Measurements from ENCODE around the gene DCAF4. TPM values are rescaled to one million over a fixed set of nuclear protein-coding genes. Genes with fewer than 3 reads are reported as not detected.

DCAF4 gene
- total RNA-seq, 3 donors from 2014 or later: 19.8 to 49.5 (median 36.1) TPM

DNA sequence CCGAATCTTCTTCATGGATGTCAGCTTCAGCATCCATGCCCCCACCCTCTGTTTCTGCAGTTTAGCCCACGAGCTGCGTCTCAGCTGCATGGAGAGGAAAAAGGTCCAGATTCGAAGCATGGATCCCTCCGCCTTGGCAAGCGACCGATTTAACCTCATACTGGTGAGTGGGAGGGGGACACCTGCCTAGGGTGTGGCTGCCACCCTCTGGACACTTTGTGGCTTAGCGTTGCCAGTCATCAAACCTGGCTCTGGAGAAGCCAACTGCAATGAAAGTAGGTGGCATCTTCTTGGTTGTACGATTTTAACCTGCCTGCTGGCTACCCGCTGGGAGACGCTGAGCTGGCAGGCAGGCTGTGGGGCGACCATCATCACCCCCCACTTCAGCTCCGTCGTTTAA is 16.7 kb downstream of the DCAF4 start:
- no peak for DNase-seq (ENCODE audit: low spot score in 2 of 2)

DNA sequence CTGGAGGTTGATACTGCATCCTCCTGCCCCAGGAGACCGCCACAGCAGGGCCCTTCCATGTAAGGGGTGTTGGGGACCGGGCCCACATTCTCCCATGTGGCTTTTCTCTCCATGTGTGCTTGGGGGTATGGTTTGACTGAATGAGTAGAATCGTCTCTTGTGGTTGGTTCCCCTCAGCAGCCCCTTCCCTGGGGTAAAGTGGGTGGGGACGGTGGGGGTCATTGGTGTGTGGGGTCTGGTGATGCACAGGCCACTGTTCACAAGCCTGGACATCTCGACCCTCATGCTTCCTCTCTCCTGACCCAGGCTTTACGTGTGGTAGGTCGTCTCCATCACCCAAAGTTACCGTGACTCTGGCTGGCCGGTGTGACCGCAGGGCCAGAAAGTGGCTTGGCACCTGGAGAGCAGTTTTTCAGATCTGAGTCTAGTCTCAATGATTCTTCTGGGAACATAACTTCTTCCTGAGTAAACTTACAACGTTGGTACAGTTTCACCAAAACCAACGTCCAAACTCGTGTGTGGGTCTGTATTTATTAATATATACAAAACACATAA is 17.7 kb downstream of the DCAF4 start:
- H3K9me3 ChIP-seq: no peaks in the 10 kb centered on the region
- no peaks in the 10 kb centered on the region for H3K27me3 ChIP-seq
- no peak for TF ChIP-seq POLR2A (IDR thresholded peaks at IDR 0.05)
- TF ChIP-seq POLR2AphosphoS5 (IDR thresholded peaks at IDR 0.05): no peak
- TF ChIP-seq, protein P1, sequence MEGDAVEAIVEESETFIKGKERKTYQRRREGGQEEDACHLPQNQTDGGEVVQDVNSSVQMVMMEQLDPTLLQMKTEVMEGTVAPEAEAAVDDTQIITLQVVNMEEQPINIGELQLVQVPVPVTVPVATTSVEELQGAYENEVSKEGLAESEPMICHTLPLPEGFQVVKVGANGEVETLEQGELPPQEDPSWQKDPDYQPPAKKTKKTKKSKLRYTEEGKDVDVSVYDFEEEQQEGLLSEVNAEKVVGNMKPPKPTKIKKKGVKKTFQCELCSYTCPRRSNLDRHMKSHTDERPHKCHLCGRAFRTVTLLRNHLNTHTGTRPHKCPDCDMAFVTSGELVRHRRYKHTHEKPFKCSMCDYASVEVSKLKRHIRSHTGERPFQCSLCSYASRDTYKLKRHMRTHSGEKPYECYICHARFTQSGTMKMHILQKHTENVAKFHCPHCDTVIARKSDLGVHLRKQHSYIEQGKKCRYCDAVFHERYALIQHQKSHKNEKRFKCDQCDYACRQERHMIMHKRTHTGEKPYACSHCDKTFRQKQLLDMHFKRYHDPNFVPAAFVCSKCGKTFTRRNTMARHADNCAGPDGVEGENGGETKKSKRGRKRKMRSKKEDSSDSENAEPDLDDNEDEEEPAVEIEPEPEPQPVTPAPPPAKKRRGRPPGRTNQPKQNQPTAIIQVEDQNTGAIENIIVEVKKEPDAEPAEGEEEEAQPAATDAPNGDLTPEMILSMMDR (IDR thresholded peaks at IDR 0.05): no peak
- intact Hi-C loops (cut with DNase I; ENCODE audit: low total_unique reads): no loop called here
- no peaks in the 10 kb centered on the region for H3K4me1 ChIP-seq
- no peak overlapping the region for H3K4me3 ChIP-seq
- no peak for DNase-seq (ENCODE audit: low spot score in 2 of 2)
- no peak overlapping the region for H3K27ac ChIP-seq
- no peaks in the 10 kb centered on the region for H3K36me3 ChIP-seq

More for the DNA sequence above, 16.7 kb downstream of the DCAF4 start:
- intact Hi-C loops (cut with DNase I; ENCODE audit: low total_unique reads): no loop called here
- H3K4me3 ChIP-seq: no peak overlapping the region
- H3K27ac ChIP-seq: no peak overlapping the region
- H3K9me3 ChIP-seq: no peaks in the 10 kb centered on the region
- H3K4me1 ChIP-seq: no peaks in the 10 kb centered on the region
- no peaks in the 10 kb centered on the region for H3K36me3 ChIP-seq
- H3K27me3 ChIP-seq: no peaks in the 10 kb centered on the region
- no peak for TF ChIP-seq POLR2A (IDR thresholded peaks at IDR 0.05)
- no peak for TF ChIP-seq POLR2AphosphoS5 (IDR thresholded peaks at IDR 0.05)
- TF ChIP-seq, protein P1 (IDR thresholded peaks at IDR 0.05): no peak

DNA sequence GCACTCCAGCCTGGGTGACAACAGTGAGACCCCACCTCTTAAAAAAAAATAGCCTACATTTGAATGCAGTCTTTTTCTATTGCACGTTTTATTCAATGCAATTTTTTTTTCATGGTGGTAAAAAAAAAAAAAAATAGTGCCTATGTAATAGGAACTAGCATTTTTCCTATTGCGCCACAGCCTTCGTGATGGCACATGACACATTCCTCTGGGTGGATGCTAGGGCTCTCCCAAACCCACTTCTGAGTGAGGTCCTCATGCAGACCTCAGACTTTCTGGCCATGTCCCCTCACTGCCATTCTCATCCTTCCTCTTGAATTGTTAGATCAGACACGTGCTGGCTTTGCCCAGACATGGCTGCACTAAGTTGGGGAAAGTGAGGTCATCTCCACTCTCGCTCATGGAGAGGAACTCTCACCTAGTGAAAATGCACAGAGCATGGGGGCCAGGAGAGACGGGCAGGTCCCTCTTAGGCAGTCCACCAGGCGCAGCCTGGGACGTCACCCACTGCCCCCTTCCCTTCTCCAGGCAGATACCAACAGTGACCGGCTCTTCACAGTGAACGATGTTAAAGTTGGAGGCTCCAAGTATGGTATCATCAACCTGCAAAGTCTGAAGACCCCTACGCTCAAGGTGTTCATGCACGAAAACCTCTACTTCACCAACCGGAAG is 19.2 kb downstream of the DCAF4 start:
- no peak overlapping the region for H3K4me3 ChIP-seq
- no peak for DNase-seq (ENCODE audit: low spot score in 2 of 2)
- intact Hi-C loops (cut with DNase I; ENCODE audit: low total_unique reads): no loop called here
- TF ChIP-seq POLR2AphosphoS5 (IDR thresholded peaks at IDR 0.05) (no peak), POLR2A (IDR thresholded peaks at IDR 0.05) (no peak)
- TF ChIP-seq, protein P1 (IDR thresholded peaks at IDR 0.05): no peak
- H3K27me3 ChIP-seq: no peaks in the 10 kb centered on the region
- H3K36me3 ChIP-seq: no peaks in the 10 kb centered on the region
- no peak overlapping the region for H3K27ac ChIP-seq
- H3K4me1 ChIP-seq: no peaks in the 10 kb centered on the region
- no peaks in the 10 kb centered on the region for H3K9me3 ChIP-seq

DNA sequence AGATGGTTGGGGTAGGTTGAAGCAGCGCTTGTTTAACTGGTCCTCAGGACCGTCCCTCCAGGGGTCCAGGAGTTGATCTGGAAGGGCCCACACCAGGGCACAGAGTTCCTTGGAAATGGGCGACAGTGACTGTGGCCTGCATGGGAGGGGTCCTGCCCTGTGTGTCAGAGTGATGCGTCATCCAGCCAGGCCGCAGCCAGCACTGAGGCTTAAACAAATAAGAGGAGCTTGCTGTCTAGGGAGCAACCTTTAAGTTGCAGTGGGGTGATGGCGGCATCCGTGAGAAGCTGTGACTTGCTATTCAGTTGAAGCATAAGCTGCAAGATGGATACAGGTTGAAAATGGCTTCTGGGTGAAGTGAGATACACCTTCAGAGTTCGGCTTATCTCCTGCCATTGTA is 20.2 kb downstream of the DCAF4 start:
- Histone ChIP-seq H3K9me3 (no peaks in the 10 kb centered on the region), H3K27ac (no peak overlapping the region), H3K36me3 (no peaks in the 10 kb centered on the region), H3K27me3 (no peaks in the 10 kb centered on the region), H3K4me3 (no peak overlapping the region), H3K4me1 (no peaks in the 10 kb centered on the region)
- no peak for TF ChIP-seq POLR2A (IDR thresholded peaks at IDR 0.05)
- TF ChIP-seq POLR2AphosphoS5 (IDR thresholded peaks at IDR 0.05): no peak
- TF ChIP-seq, protein P1 (IDR thresholded peaks at IDR 0.05): no peak
- intact Hi-C loops (cut with DNase I; ENCODE audit: low total_unique reads): no loop called here
- no peak for DNase-seq (ENCODE audit: low spot score in 2 of 2)

DNA sequence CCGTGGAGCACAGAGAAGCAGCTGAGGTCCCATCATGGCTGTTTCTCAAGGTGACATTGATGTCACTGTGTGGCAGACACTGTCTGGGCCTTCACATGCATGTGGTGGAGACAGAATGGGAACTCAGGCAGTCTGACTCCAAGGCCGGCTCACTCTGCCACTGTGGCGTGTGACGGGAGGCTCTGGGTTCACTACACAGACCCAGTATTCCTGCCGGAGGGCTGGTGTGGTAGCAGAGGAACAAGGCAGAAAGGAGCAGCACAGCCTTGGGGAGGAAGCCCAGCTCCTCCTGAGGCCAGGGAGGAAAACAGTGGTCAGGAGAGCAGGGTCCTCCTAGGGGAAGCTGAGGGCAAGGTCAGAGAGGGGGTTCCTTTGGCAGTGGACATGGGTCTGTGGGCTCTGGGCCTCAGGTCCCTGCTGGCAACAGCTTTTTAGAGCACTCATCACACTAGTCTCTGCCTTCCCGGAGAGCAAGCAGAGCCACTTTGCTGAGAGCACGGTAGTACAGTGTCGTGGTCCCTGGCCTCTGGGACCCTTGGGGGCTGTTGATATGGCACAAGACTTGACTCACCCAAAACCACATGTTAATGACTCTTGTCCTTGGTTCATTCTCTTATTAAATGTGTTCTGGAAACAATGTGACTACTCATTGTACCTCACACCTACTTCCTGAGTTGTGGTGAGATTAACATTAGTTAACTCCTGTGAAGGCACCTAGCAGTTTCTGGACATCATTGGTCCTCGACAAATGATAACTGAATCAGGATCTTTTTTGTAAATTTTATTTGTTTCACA is 21.3 kb downstream of the DCAF4 start:
- Histone ChIP-seq H3K36me3 (no peaks in the 10 kb centered on the region), H3K27ac (no peak overlapping the region), H3K4me3 (no peak overlapping the region), H3K4me1 (no peaks in the 10 kb centered on the region), H3K9me3 (no peaks in the 10 kb centered on the region), H3K27me3 (no peaks in the 10 kb centered on the region)
- TF ChIP-seq POLR2A (IDR thresholded peaks at IDR 0.05): no peak
- TF ChIP-seq, protein P1 (IDR thresholded peaks at IDR 0.05): no peak
- TF ChIP-seq POLR2AphosphoS5 (IDR thresholded peaks at IDR 0.05): no peak
- no peak for DNase-seq (ENCODE audit: low spot score in 2 of 2)
- intact Hi-C loops (cut with DNase I; ENCODE audit: low total_unique reads): no loop called here

All from breast epithelium (tissue), 4 donors.